ENCODE measurements around the gene TBX6. TPM values are rescaled to one million over a fixed set of nuclear protein-coding genes. Genes with fewer than 3 reads are reported as not detected.

TBX6 gene
- total and polyA plus RNA-seq, 10 of the 15 experiments (the other 5 are each of a cell fraction or from before 2014, with no cell fraction given), result 0.08 to 0.90 (median 0.31) TPM; not detected in 2

DNA sequence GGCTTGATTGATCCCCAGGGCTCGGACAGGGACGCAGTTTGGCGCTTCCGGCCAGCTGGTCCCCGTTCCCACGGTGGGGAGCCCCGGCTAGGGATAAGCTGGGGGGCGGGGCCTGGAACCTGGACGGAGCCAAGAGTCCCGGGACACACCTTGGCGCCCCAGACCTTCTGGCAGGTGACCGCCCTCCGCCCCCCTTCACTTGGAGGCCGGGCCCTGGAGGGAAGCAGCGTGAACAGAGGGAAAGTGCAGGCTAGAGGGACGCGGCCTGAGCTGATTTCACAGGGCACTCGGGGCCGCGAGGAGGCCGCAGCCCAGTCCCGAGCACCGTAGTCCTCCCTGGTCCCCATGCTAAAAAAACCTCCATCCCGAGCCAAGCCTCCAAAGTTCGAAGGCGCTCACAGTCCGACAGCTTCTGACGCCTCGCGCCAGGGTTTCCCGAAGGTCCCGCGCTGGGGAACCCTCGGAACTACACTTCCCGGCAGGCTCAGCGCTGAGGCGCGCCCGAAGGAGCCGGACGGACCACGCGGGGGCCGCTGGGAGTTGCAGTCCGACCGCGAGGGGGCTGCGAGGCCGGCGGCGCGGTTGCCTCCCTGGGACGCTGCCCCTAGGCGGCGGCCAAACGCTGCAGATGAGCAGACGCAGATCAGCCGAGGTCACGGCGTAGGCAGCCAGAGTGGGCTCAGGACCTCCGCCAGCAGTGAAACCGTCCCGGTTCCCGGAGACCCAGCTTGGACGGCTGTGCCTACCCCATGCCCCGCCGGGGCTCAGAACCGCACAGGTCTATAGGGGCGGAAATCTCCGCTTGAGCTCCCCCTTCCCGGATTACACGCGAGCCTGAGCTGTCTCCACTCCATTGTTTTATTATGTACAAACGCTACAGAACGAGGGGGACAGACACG is at the start of gene TBX6 (continued):
- TF ChIP-seq HDAC2 (IDR thresholded peaks at IDR 0.05) (no peak), RAD21 (IDR thresholded peaks at IDR 0.05; ENCODE audit: insufficient read depth, low read depth, low read length) (peak; percentile 58), CHD1 (IDR thresholded peaks at IDR 0.05; ENCODE audit: low read depth, low read length) (no peak), KDM1A (IDR thresholded peaks at IDR 0.05; ENCODE audit: borderline replicate concordance) (no peak), RFX5 (IDR thresholded peaks at IDR 0.05; ENCODE audit: low read depth, low read length) (no peak), NRF1 (conservative IDR thresholded peaks at IDR 0.05; ENCODE audit: low read depth, low read length) (no peak), GABPA (IDR thresholded peaks at IDR 0.05; ENCODE audit: low read depth) (no peak), SPI1 (IDR thresholded peaks at IDR 0.05; ENCODE audit: borderline replicate concordance, insufficient read depth, low read depth, low read length) (no peak), MYB (IDR thresholded peaks at IDR 0.05; ENCODE audit: borderline replicate concordance, low read depth, low read length) (no peak), CREB1 (IDR thresholded peaks at IDR 0.05; ENCODE audit: low read depth) (peak; percentile 84), EZH2 (IDR thresholded peaks at IDR 0.05; ENCODE audit: borderline replicate concordance, control insufficient read depth, low read depth, low read length) (no peak), EED (IDR thresholded peaks at IDR 0.05; ENCODE audit: low read depth) (no peak), EGR1 (IDR thresholded peaks at IDR 0.05; ENCODE audit: borderline replicate concordance in 1 of 2, low read depth in 2 of 2, low read length in 2 of 2) (no peak)
- TF ChIP-seq, protein P1, sequence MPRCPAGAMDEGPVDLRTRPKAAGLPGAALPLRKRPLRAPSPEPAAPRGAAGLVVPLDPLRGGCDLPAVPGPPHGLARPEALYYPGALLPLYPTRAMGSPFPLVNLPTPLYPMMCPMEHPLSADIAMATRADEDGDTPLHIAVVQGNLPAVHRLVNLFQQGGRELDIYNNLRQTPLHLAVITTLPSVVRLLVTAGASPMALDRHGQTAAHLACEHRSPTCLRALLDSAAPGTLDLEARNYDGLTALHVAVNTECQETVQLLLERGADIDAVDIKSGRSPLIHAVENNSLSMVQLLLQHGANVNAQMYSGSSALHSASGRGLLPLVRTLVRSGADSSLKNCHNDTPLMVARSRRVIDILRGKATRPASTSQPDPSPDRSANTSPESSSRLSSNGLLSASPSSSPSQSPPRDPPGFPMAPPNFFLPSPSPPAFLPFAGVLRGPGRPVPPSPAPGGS (IDR thresholded peaks at IDR 0.05; ENCODE audit: borderline replicate concordance, insufficient read depth, low read depth, low read length, poor library complexity, severe bottlenecking), result no peak
- TF ChIP-seq, protein P2, sequence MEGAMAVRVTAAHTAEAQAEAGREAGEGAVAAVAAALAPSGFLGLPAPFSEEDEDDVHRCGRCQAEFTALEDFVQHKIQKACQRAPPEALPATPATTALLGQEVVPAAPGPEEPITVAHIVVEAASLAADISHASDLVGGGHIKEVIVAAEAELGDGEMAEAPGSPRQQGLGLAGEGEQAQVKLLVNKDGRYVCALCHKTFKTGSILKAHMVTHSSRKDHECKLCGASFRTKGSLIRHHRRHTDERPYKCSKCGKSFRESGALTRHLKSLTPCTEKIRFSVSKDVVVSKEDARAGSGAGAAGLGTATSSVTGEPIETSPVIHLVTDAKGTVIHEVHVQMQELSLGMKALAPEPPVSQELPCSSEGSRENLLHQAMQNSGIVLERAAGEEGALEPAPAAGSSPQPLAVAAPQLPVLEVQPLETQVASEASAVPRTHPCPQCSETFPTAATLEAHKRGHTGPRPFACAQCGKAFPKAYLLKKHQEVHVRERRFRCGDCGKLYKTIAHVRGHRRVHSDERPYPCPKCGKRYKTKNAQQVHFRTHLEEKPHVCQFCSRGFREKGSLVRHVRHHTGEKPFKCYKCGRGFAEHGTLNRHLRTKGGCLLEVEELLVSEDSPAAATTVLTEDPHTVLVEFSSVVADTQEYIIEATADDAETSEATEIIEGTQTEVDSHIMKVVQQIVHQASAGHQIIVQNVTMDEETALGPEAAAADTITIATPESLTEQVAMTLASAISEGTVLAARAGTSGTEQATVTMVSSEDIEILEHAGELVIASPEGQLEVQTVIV (IDR thresholded peaks at IDR 0.05; ENCODE audit: borderline replicate concordance, partially characterized antibody), result no peak
- TF ChIP-seq, protein P3, sequence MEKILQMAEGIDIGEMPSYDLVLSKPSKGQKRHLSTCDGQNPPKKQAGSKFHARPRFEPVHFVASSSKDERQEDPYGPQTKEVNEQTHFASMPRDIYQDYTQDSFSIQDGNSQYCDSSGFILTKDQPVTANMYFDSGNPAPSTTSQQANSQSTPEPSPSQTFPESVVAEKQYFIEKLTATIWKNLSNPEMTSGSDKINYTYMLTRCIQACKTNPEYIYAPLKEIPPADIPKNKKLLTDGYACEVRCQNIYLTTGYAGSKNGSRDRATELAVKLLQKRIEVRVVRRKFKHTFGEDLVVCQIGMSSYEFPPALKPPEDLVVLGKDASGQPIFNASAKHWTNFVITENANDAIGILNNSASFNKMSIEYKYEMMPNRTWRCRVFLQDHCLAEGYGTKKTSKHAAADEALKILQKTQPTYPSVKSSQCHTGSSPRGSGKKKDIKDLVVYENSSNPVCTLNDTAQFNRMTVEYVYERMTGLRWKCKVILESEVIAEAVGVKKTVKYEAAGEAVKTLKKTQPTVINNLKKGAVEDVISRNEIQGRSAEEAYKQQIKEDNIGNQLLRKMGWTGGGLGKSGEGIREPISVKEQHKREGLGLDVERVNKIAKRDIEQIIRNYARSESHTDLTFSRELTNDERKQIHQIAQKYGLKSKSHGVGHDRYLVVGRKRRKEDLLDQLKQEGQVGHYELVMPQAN (conservative IDR thresholded peaks at IDR 0.05), result no peak
- TF ChIP-seq, protein P4, sequence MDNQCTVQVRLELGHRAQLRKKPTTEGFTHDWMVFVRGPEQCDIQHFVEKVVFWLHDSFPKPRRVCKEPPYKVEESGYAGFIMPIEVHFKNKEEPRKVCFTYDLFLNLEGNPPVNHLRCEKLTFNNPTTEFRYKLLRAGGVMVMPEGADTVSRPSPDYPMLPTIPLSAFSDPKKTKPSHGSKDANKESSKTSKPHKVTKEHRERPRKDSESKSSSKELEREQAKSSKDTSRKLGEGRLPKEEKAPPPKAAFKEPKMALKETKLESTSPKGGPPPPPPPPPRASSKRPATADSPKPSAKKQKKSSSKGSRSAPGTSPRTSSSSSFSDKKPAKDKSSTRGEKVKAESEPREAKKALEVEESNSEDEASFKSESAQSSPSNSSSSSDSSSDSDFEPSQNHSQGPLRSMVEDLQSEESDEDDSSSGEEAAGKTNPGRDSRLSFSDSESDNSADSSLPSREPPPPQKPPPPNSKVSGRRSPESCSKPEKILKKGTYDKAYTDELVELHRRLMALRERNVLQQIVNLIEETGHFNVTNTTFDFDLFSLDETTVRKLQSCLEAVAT (IDR thresholded peaks at IDR 0.05), result no peak

Measured in GM12878 (cell line).